ENCODE data around the gene ADAMTSL3.

The ADAMTSL3 gene

GRCh38 chr15:83897037-83897436 is 243.1 kb downstream of the ADAMTSL3 start:
- POLR2A ChIA-PET, result no interaction called here
- DNase-seq (ENCODE audit: extremely low spot score), result no peak
- TF ChIP-seq NFRKB (IDR thresholded peaks at IDR 0.05) (no peak), FOXA1 (IDR thresholded peaks at IDR 0.05) (no peak), CTBP1 (IDR thresholded peaks at IDR 0.05; ENCODE audit: borderline replicate concordance) (no peak), TARDBP (IDR thresholded peaks at IDR 0.05) (no peak), L3MBTL2 (conservative IDR thresholded peaks at IDR 0.05) (no peak), SUZ12 (IDR thresholded peaks at IDR 0.05) (no peak), FOXM1 (IDR thresholded peaks at IDR 0.05; ENCODE audit: borderline replicate concordance) (no peak), ELF4 (IDR thresholded peaks at IDR 0.05) (no peak), LEF1 (IDR thresholded peaks at IDR 0.05; ENCODE audit: borderline replicate concordance) (no peak), HDGF (IDR thresholded peaks at IDR 0.05; ENCODE audit: borderline replicate concordance) (no peak), ZNF384 (IDR thresholded peaks at IDR 0.05) (no peak), SP1 (IDR thresholded peaks at IDR 0.05) (no peak), ARNT (IDR thresholded peaks at IDR 0.05) (no peak), FOXK2 (IDR thresholded peaks at IDR 0.05) (no peak), BHLHE40 (IDR thresholded peaks at IDR 0.05; ENCODE audit: borderline replicate concordance) (no peak), PKNOX1 (IDR thresholded peaks at IDR 0.05) (no peak)
- CTCF ChIA-PET, result no interaction called here

DNA sequence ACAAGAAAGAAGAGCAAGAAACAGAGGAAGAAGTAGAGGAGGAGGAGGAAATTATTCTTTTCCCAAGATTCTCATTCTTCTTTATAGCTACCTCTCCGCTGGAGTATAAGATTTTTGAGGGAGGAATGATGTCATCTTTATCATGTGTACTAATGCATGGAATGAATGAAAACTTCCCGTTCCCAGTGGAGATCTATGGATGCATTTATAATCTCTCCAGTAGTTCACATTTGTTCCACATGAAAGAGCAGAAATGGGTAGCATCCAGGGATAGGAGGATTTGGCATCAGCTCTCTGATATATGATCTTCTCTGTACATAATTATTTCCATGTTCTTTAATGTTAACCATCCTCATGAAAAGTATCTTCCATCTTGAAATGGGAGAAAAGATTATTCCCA is 244.4 kb downstream of the ADAMTSL3 start:
- CTCF ChIA-PET, result interaction anchor here (0.6 kb wide), 1 partner anchor 650 kb away, joined by 3 read pairs; no protein-coding TSS in a partner anchor
- POLR2A ChIA-PET, result no interaction called here
- no peak for DNase-seq (ENCODE audit: extremely low spot score)
- TF ChIP-seq SP1 (IDR thresholded peaks at IDR 0.05), result no peak
- no peak for TF ChIP-seq NFRKB (IDR thresholded peaks at IDR 0.05)
- TF ChIP-seq FOXA1 (IDR thresholded peaks at IDR 0.05), result no peak
- no peak for TF ChIP-seq CTBP1 (IDR thresholded peaks at IDR 0.05; ENCODE audit: borderline replicate concordance)
- no peak for TF ChIP-seq LEF1 (IDR thresholded peaks at IDR 0.05; ENCODE audit: borderline replicate concordance)
- no peak for TF ChIP-seq FOXK2 (IDR thresholded peaks at IDR 0.05)

GRCh38 chr15:83899670-83900069 is 245.7 kb downstream of the ADAMTSL3 start:
- ChIA-PET POLR2A (no interaction called here), CTCF (interaction anchor here (0.5 kb wide), 1 partner anchor 44 kb away, joined by 4 read pairs; no protein-coding TSS in a partner anchor)
- DNase-seq (ENCODE audit: extremely low spot score), result no peak
- TF ChIP-seq ARNT (IDR thresholded peaks at IDR 0.05) (no peak), BHLHE40 (IDR thresholded peaks at IDR 0.05; ENCODE audit: borderline replicate concordance) (no peak), ELF4 (IDR thresholded peaks at IDR 0.05) (no peak), LEF1 (IDR thresholded peaks at IDR 0.05; ENCODE audit: borderline replicate concordance) (no peak), ZNF384 (IDR thresholded peaks at IDR 0.05) (no peak), FOXK2 (IDR thresholded peaks at IDR 0.05) (no peak), PKNOX1 (IDR thresholded peaks at IDR 0.05) (no peak), FOXA1 (IDR thresholded peaks at IDR 0.05) (no peak), CTBP1 (IDR thresholded peaks at IDR 0.05; ENCODE audit: borderline replicate concordance) (no peak), L3MBTL2 (conservative IDR thresholded peaks at IDR 0.05) (no peak), SP1 (IDR thresholded peaks at IDR 0.05) (no peak), NFRKB (IDR thresholded peaks at IDR 0.05) (no peak), TARDBP (IDR thresholded peaks at IDR 0.05) (no peak), SUZ12 (IDR thresholded peaks at IDR 0.05) (no peak), HDGF (IDR thresholded peaks at IDR 0.05; ENCODE audit: borderline replicate concordance) (no peak), FOXM1 (IDR thresholded peaks at IDR 0.05; ENCODE audit: borderline replicate concordance) (no peak)

DNA sequence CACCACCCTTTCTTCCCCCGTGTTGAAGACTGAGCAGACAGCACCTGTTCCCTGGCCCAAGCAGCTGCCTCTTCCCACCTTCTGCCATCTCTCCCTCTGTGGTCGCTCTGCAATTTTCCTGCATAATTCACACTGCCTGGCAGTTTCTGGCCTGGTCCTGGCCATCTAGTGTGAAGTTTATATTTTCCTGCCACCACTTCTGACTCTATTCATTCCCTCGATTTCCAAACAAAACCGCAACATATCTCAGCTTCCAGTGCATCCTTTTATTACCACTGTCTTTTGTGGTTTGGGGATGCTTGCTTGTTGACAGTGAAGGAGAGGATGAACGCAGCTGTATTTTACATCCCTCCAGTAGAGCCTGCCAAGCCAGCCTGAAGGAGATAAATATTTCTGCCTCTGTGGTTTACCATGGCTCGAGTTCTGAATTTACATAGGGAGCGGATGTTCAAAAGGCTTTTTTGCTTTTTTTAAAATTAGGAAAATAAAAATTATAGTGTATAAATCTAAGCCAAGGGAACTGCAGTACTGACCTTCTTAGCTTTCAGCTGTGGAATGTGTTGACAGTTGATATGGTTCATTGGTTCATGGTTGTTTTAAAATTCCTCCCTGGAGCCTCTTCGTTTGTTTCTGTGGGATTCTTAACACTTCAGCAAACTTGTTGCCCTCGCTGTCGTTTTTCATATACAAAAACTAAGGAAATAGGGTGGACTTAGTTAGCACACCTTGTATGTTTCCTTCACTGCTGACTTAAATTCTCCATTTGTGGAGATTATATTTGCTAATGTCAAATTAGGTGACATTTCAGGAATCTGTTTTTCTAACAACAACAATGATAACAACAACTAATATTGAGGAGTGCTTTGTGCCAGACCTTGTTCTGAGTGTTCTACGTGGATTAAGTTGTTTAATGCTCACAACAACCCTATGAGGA is 250.5 kb downstream of the ADAMTSL3 start:
- TF ChIP-seq FOXA1 (IDR thresholded peaks at IDR 0.05) (no peak), BHLHE40 (IDR thresholded peaks at IDR 0.05; ENCODE audit: borderline replicate concordance) (no peak), NFRKB (IDR thresholded peaks at IDR 0.05) (no peak), ZNF384 (IDR thresholded peaks at IDR 0.05) (no peak), SP1 (IDR thresholded peaks at IDR 0.05) (no peak), FOXM1 (IDR thresholded peaks at IDR 0.05; ENCODE audit: borderline replicate concordance) (no peak), ARNT (IDR thresholded peaks at IDR 0.05) (no peak), LEF1 (IDR thresholded peaks at IDR 0.05; ENCODE audit: borderline replicate concordance) (no peak), PKNOX1 (IDR thresholded peaks at IDR 0.05) (no peak), CTBP1 (IDR thresholded peaks at IDR 0.05; ENCODE audit: borderline replicate concordance) (no peak), FOXK2 (IDR thresholded peaks at IDR 0.05) (no peak), TARDBP (IDR thresholded peaks at IDR 0.05) (no peak), L3MBTL2 (conservative IDR thresholded peaks at IDR 0.05) (no peak), HDGF (IDR thresholded peaks at IDR 0.05; ENCODE audit: borderline replicate concordance) (no peak), SUZ12 (IDR thresholded peaks at IDR 0.05) (no peak), ELF4 (IDR thresholded peaks at IDR 0.05) (no peak)
- no peak for DNase-seq (ENCODE audit: extremely low spot score)
- ChIA-PET CTCF (no interaction called here), POLR2A (no interaction called here)

GRCh38 chr15:83905556-83906273 is 251.8 kb downstream of the ADAMTSL3 start:
- POLR2A ChIA-PET, result no interaction called here
- TF ChIP-seq NFRKB (IDR thresholded peaks at IDR 0.05) (no peak), BHLHE40 (IDR thresholded peaks at IDR 0.05; ENCODE audit: borderline replicate concordance) (no peak), FOXK2 (IDR thresholded peaks at IDR 0.05) (no peak), CTBP1 (IDR thresholded peaks at IDR 0.05; ENCODE audit: borderline replicate concordance) (no peak), ZNF384 (IDR thresholded peaks at IDR 0.05) (no peak), ELF4 (IDR thresholded peaks at IDR 0.05) (no peak), SP1 (IDR thresholded peaks at IDR 0.05) (no peak), TARDBP (IDR thresholded peaks at IDR 0.05) (no peak), FOXM1 (IDR thresholded peaks at IDR 0.05; ENCODE audit: borderline replicate concordance) (no peak), ARNT (IDR thresholded peaks at IDR 0.05) (no peak), L3MBTL2 (conservative IDR thresholded peaks at IDR 0.05) (no peak), SUZ12 (IDR thresholded peaks at IDR 0.05) (no peak), LEF1 (IDR thresholded peaks at IDR 0.05; ENCODE audit: borderline replicate concordance) (no peak), FOXA1 (IDR thresholded peaks at IDR 0.05) (no peak)
- DNase-seq (ENCODE audit: extremely low spot score), result no peak
- CTCF ChIA-PET, result no interaction called here

Measured in HEK293T (cell line).